PC-3 (cell line): ENCODE data around the gene JHY.

Source experiments
- CTCF ChIP-seq: fragments of 300-600 bp; sonication (generic); conservative IDR thresholded peaks from 2 replicates; pipeline ENCODE4 v1.5.1; 2017; ENCODE audit warnings: antibody characterized with exemption, low read depth, mild to moderate bottlenecking, low read length
- EZH2 ChIP-seq: fragments of 300-600 bp; sonication (generic); IDR thresholded peaks from one replicate; pipeline ENCODE4 v1.6.1; 2017; ENCODE audit warnings: antibody characterized with exemption, mild to moderate bottlenecking, low read length; ENCODE audit not compliant: unreplicated experiment
- EZH2phosphoT487 ChIP-seq: fragments of 300-600 bp; sonication (generic); IDR thresholded peaks from 2 replicates; pipeline ENCODE4 v1.6.1; 2018; ENCODE audit warnings: mild to moderate bottlenecking, antibody characterized with exemption, low read length, borderline replicate concordance

- TF ChIP-seq CTCF (0 out of 2 replicates have a peak, but pooled peaks have one; percentile 12), EZH2phosphoT487 (no peak), EZH2 (no peak)
Measured at GRCh38 chr11:123006860-123007542, 124.4 kb downstream of the JHY start.
